ENCODE measurements around the gene HPX.

The HPX gene

GRCh38 chr11:6458352-6459098 lies 17.7 kb upstream of the HPX start:
- no peak overlapping the region for H3K27ac ChIP-seq (ENCODE audit: low read length)

GRCh38 chr11:6457581-6458320 lies 17.0 kb upstream of the HPX start:
- Histone ChIP-seq H3K9me3 (ENCODE audit: control insufficient read depth in 1 of 2, low read length in 2 of 2) (no peaks in the 10 kb centered on the region), H3K27ac (ENCODE audit: low read length) (no peak overlapping the region), H3K27me3 (ENCODE audit: low read depth, low read length) (no peaks in the 10 kb centered on the region), H3K36me3 (ENCODE audit: control insufficient read depth in 1 of 2, insufficient read depth in 2 of 2, low read length in 2 of 2) (peaks cover 41 to 68% of the 10 kb centered on the region in 2 donors), H3K4me1 (ENCODE audit: control insufficient read depth in 1 of 2, insufficient read depth in 2 of 2, low read length in 2 of 2) (no peaks in the 10 kb centered on the region), H3K4me3 (ENCODE audit: low read depth in 1 of 2, low read length in 2 of 2) (no peak overlapping the region)

More at GRCh38 chr11:6458352-6459098, 17.7 kb upstream of the HPX start:
- Histone ChIP-seq H3K4me3 (ENCODE audit: low read depth in 1 of 2, low read length in 2 of 2) (no peak overlapping the region), H3K27me3 (ENCODE audit: low read depth, low read length) (no peaks in the 10 kb centered on the region), H3K4me1 (ENCODE audit: control insufficient read depth in 1 of 2, insufficient read depth in 2 of 2, low read length in 2 of 2) (no peaks in the 10 kb centered on the region), H3K9me3 (ENCODE audit: control insufficient read depth in 1 of 2, low read length in 2 of 2) (no peaks in the 10 kb centered on the region), H3K36me3 (ENCODE audit: control insufficient read depth in 1 of 2, insufficient read depth in 2 of 2, low read length in 2 of 2) (peaks cover 44 to 64% of the 10 kb centered on the region in 2 donors)

- no peaks in the 10 kb centered on the region for H3K4me1 ChIP-seq (ENCODE audit: control insufficient read depth in 1 of 2, insufficient read depth in 2 of 2, low read length in 2 of 2)
- peaks cover 48 to 76% of the 10 kb centered on the region in 2 donors for H3K36me3 ChIP-seq (ENCODE audit: control insufficient read depth in 1 of 2, insufficient read depth in 2 of 2, low read length in 2 of 2)
- H3K4me3 ChIP-seq (ENCODE audit: low read depth in 1 of 2, low read length in 2 of 2) = no peak overlapping the region
- no peak overlapping the region for H3K27ac ChIP-seq (ENCODE audit: low read length)
- H3K9me3 ChIP-seq (ENCODE audit: control insufficient read depth in 1 of 2, low read length in 2 of 2) = no peaks in the 10 kb centered on the region
- H3K27me3 ChIP-seq (ENCODE audit: low read depth, low read length) = no peaks in the 10 kb centered on the region
These were observed 15.7 kb upstream of the HPX start for GRCh38 chr11:6456361-6457073.

GRCh38 chr11:6455070-6455469 lies 14.3 kb upstream of the HPX start:
- no peaks in the 10 kb centered on the region for H3K27me3 ChIP-seq (ENCODE audit: low read depth, low read length)
- H3K4me1 ChIP-seq (ENCODE audit: control insufficient read depth in 1 of 2, insufficient read depth in 2 of 2, low read length in 2 of 2) = no peaks in the 10 kb centered on the region
- H3K36me3 ChIP-seq (ENCODE audit: control insufficient read depth in 1 of 2, insufficient read depth in 2 of 2, low read length in 2 of 2) = peaks cover 57 to 90% of the 10 kb centered on the region in 2 donors
- no peaks in the 10 kb centered on the region for H3K9me3 ChIP-seq (ENCODE audit: control insufficient read depth in 1 of 2, low read length in 2 of 2)
- no peak overlapping the region for H3K27ac ChIP-seq (ENCODE audit: low read length)
- H3K4me3 ChIP-seq (ENCODE audit: low read depth in 1 of 2, low read length in 2 of 2) = no peak overlapping the region

- no peak overlapping the region for H3K4me3 ChIP-seq (ENCODE audit: low read depth in 1 of 2, low read length in 2 of 2)
- peaks cover 55 to 88% of the 10 kb centered on the region in 2 donors for H3K36me3 ChIP-seq (ENCODE audit: control insufficient read depth in 1 of 2, insufficient read depth in 2 of 2, low read length in 2 of 2)
- H3K27ac ChIP-seq (ENCODE audit: low read length) = no peak overlapping the region
- no peaks in the 10 kb centered on the region for H3K9me3 ChIP-seq (ENCODE audit: control insufficient read depth in 1 of 2, low read length in 2 of 2)
- H3K27me3 ChIP-seq (ENCODE audit: low read depth, low read length) = no peaks in the 10 kb centered on the region
- no peaks in the 10 kb centered on the region for H3K4me1 ChIP-seq (ENCODE audit: control insufficient read depth in 1 of 2, insufficient read depth in 2 of 2, low read length in 2 of 2)
These were observed 12.4 kb upstream of the HPX start for GRCh38 chr11:6453152-6453551.

- no peak overlapping the region for H3K4me3 ChIP-seq (ENCODE audit: low read depth in 1 of 2, low read length in 2 of 2)
- no peaks in the 10 kb centered on the region for H3K9me3 ChIP-seq (ENCODE audit: control insufficient read depth in 1 of 2, low read length in 2 of 2)
- H3K4me1 ChIP-seq (ENCODE audit: control insufficient read depth in 1 of 2, insufficient read depth in 2 of 2, low read length in 2 of 2) = no peaks in the 10 kb centered on the region
- H3K36me3 ChIP-seq (ENCODE audit: control insufficient read depth in 1 of 2, insufficient read depth in 2 of 2, low read length in 2 of 2) = peaks cover 52 to 79% of the 10 kb centered on the region in 2 donors
- no peaks in the 10 kb centered on the region for H3K27me3 ChIP-seq (ENCODE audit: low read depth, low read length)
- H3K27ac ChIP-seq (ENCODE audit: low read length) = no peak overlapping the region
These were observed 11.4 kb upstream of the HPX start for GRCh38 chr11:6452219-6452618.

GRCh38 chr11:6448574-6448973 lies 7.8 kb upstream of the HPX start:
- Histone ChIP-seq H3K4me1 (ENCODE audit: control insufficient read depth in 1 of 2, insufficient read depth in 2 of 2, low read length in 2 of 2) (no peaks in the 10 kb centered on the region), H3K4me3 (ENCODE audit: low read depth in 1 of 2, low read length in 2 of 2) (no peak overlapping the region), H3K27me3 (ENCODE audit: low read depth, low read length) (no peaks in the 10 kb centered on the region), H3K27ac (ENCODE audit: low read length) (no peak overlapping the region), H3K36me3 (ENCODE audit: control insufficient read depth in 1 of 2, insufficient read depth in 2 of 2, low read length in 2 of 2) (peaks cover 29 to 46% of the 10 kb centered on the region in 2 donors), H3K9me3 (ENCODE audit: control insufficient read depth in 1 of 2, low read length in 2 of 2) (no peaks in the 10 kb centered on the region)

- no peaks in the 10 kb centered on the region for H3K9me3 ChIP-seq (ENCODE audit: control insufficient read depth in 1 of 2, low read length in 2 of 2)
- no peak overlapping the region for H3K4me3 ChIP-seq (ENCODE audit: low read depth in 1 of 2, low read length in 2 of 2)
- H3K27me3 ChIP-seq (ENCODE audit: low read depth, low read length) = no peaks in the 10 kb centered on the region
- no peaks in the 10 kb centered on the region for H3K4me1 ChIP-seq (ENCODE audit: control insufficient read depth in 1 of 2, insufficient read depth in 2 of 2, low read length in 2 of 2)
- peaks cover 0 to under 1% of the 10 kb centered on the region in 2 donors for H3K36me3 ChIP-seq (ENCODE audit: control insufficient read depth in 1 of 2, insufficient read depth in 2 of 2, low read length in 2 of 2)
- H3K27ac ChIP-seq (ENCODE audit: low read length) = no peak overlapping the region
These were observed 2.6 kb upstream of the HPX start for GRCh38 chr11:6443269-6444003.

GRCh38 chr11:6442441-6442840 lies 1.7 kb upstream of the HPX start:
- H3K27me3 ChIP-seq (ENCODE audit: low read depth, low read length) = no peaks in the 10 kb centered on the region
- H3K4me3 ChIP-seq (ENCODE audit: low read depth in 1 of 2, low read length in 2 of 2) = no peak overlapping the region
- H3K9me3 ChIP-seq (ENCODE audit: control insufficient read depth in 1 of 2, low read length in 2 of 2) = no peaks in the 10 kb centered on the region
- H3K27ac ChIP-seq (ENCODE audit: low read length) = no peak overlapping the region
- no peaks in the 10 kb centered on the region for H3K4me1 ChIP-seq (ENCODE audit: control insufficient read depth in 1 of 2, insufficient read depth in 2 of 2, low read length in 2 of 2)
- no peaks in the 10 kb centered on the region for H3K36me3 ChIP-seq (ENCODE audit: control insufficient read depth in 1 of 2, insufficient read depth in 2 of 2, low read length in 2 of 2)

- H3K36me3 ChIP-seq (ENCODE audit: control insufficient read depth in 1 of 2, insufficient read depth in 2 of 2, low read length in 2 of 2) = no peaks in the 10 kb centered on the region
- no peaks in the 10 kb centered on the region for H3K4me1 ChIP-seq (ENCODE audit: control insufficient read depth in 1 of 2, insufficient read depth in 2 of 2, low read length in 2 of 2)
- no peak overlapping the region for H3K27ac ChIP-seq (ENCODE audit: low read length)
- H3K4me3 ChIP-seq (ENCODE audit: low read depth in 1 of 2, low read length in 2 of 2) = no peak overlapping the region
- H3K27me3 ChIP-seq (ENCODE audit: low read depth, low read length) = no peaks in the 10 kb centered on the region
- H3K9me3 ChIP-seq (ENCODE audit: control insufficient read depth in 1 of 2, low read length in 2 of 2) = no peaks in the 10 kb centered on the region
These were observed 1.7 kb downstream of the HPX start for GRCh38 chr11:6438979-6439571.
